SK-N-MC (cell line): Measurements from ENCODE around the gene COA7.
A peak's percentile ranks its signal among the peaks of the same experiment; 100 is the strongest.
"Not testable (repeated sequence)": the region's sequence is repeated elsewhere in the genome, so short reads cannot be mapped to it uniquely, and the experiment has no call there.

ENCODE experiments used
- DNase-seq: peaks from one replicate; pipeline ENCODE4 v3.0.0-alpha.2; 2011; ENCODE audit warnings: low read depth, low spot score
- H3K27ac ChIP-seq: fragments of 200-600 bp; sonication (generic); 2 replicates; pipeline ENCODE4 v1.5.1; 2016; ENCODE audit warnings: mixed run types
- H3K36me3 ChIP-seq: fragments of 200-600 bp; sonication (generic); 2 replicates; pipeline ENCODE4 v1.6.1; 2017; ENCODE audit warnings: antibody characterized with exemption, low read length, mixed read lengths; ENCODE audit not compliant: insufficient read depth
- H3K4me3 ChIP-seq: fragments of 200-600 bp; sonication (generic); 2 replicates; pipeline ENCODE4 v1.5.1; 2016
- H3K9ac ChIP-seq: fragments of 200-600 bp; sonication (generic); 2 replicates; pipeline ENCODE4 v1.8.0; 2017; ENCODE audit warnings: mixed run types, mixed read lengths; ENCODE audit not compliant: insufficient read length
- H3K9me3 ChIP-seq: fragments of 200-600 bp; sonication (generic); 2 replicates; pipeline ENCODE4 v1.6.1; 2017; ENCODE audit warnings: low read depth, mild to moderate bottlenecking, antibody characterized with exemption, low read length, moderate library complexity, mixed read lengths
- EZH2 ChIP-seq: fragments of 200-600 bp; sonication (generic); IDR thresholded peaks from one replicate; pipeline ENCODE4 v1.6.1; 2017; ENCODE audit warnings: antibody characterized with exemption
- FOXP2 ChIP-seq: optimal IDR thresholded peaks from 2 replicates; pipeline ENCODE3; 2011; ENCODE audit warnings: mild to moderate bottlenecking, moderate library complexity; ENCODE audit not compliant: insufficient read depth; ENCODE audit errors: extremely low read length, control extremely low read depth
- POLR2AphosphoS5 ChIP-seq: IDR thresholded peaks from 2 replicates; pipeline ENCODE4 v1.6.1; 2012; ENCODE audit warnings: mild to moderate bottlenecking, low read depth, low read length, borderline replicate concordance

The COA7 gene

GRCh38 chr1:52692697-52693096, 5.5 kb downstream of the COA7 start:
- Histone ChIP-seq H3K36me3 (peaks cover 43% of the 10 kb centered on the region), H3K9me3 (no peaks in the 10 kb centered on the region), H3K9ac (no peak overlapping the region), H3K4me3 (no peak overlapping the region), H3K27ac (no peak overlapping the region)
- no peak for TF ChIP-seq POLR2AphosphoS5
- TF ChIP-seq EZH2, result no peak
- TF ChIP-seq FOXP2, result no peak
- DNase-seq, result no peak

- no peak for TF ChIP-seq POLR2AphosphoS5
- TF ChIP-seq FOXP2, result no peak
- no peak for TF ChIP-seq EZH2
- Histone ChIP-seq H3K27ac (no peak overlapping the region), H3K9ac (no peak overlapping the region), H3K4me3 (no peak overlapping the region), H3K36me3 (peaks cover 51% of the 10 kb centered on the region), H3K9me3 (no peaks in the 10 kb centered on the region)
- no peak for DNase-seq
Measured at GRCh38 chr1:52691821-52692220, 6.3 kb downstream of the COA7 start.

GRCh38 chr1:52686830-52687229, 11.3 kb downstream of the COA7 start:
- H3K36me3 ChIP-seq, result peaks cover 47% of the 10 kb centered on the region
- H3K9me3 ChIP-seq, result no peaks in the 10 kb centered on the region
- H3K9ac ChIP-seq, result no peak overlapping the region
- no peak overlapping the region for H3K4me3 ChIP-seq
- no peak for DNase-seq
- TF ChIP-seq EZH2, result no peak
- no peak for TF ChIP-seq POLR2AphosphoS5
- TF ChIP-seq FOXP2, result no peak
- peak overlapping the region; percentile 25; the same call in 1 of the 2 replicates for H3K27ac ChIP-seq

GRCh38 chr1:52686261-52686751, 11.8 kb downstream of the COA7 start:
- H3K36me3 ChIP-seq, result peaks cover 43% of the 10 kb centered on the region
- H3K27ac ChIP-seq, DNase-seq, H3K9ac ChIP-seq, H3K9me3 ChIP-seq, H3K4me3 ChIP-seq: not testable (repeated sequence)

- H3K9ac ChIP-seq, result no peak overlapping the region
- no peak overlapping the region for H3K4me3 ChIP-seq
- H3K36me3 ChIP-seq, result peaks cover 29% of the 10 kb centered on the region
- no peaks in the 10 kb centered on the region for H3K9me3 ChIP-seq
- H3K27ac ChIP-seq, result no peak overlapping the region
- no peak for DNase-seq
- TF ChIP-seq EZH2, result no peak
- no peak for TF ChIP-seq POLR2AphosphoS5
- TF ChIP-seq FOXP2, result no peak
Measured at GRCh38 chr1:52684545-52684944, 13.6 kb downstream of the COA7 start.

GRCh38 chr1:52683367-52683940, 14.7 kb downstream of the COA7 start:
- DNase-seq, result no peak
- TF ChIP-seq EZH2 (no peak), FOXP2 (no peak), POLR2AphosphoS5 (no peak)
- Histone ChIP-seq H3K27ac (no peak overlapping the region), H3K9me3 (no peaks in the 10 kb centered on the region), H3K9ac (no peak overlapping the region), H3K4me3 (no peak overlapping the region), H3K36me3 (peaks cover 26% of the 10 kb centered on the region)

- Histone ChIP-seq H3K4me3 (no peak overlapping the region), H3K27ac (no peak overlapping the region), H3K9me3 (no peaks in the 10 kb centered on the region), H3K36me3 (peaks cover 5% of the 10 kb centered on the region; the same call in 1 of the 2 replicates), H3K9ac (no peak overlapping the region)
- no peak for DNase-seq
- no peak for TF ChIP-seq EZH2
- no peak for TF ChIP-seq FOXP2
- TF ChIP-seq POLR2AphosphoS5, result no peak
Measured at GRCh38 chr1:52681136-52681535, 17.0 kb downstream of the COA7 start.

GRCh38 chr1:52680353-52680752, 17.8 kb downstream of the COA7 start:
- Histone ChIP-seq H3K9ac (no peak overlapping the region), H3K36me3 (peaks cover 3% of the 10 kb centered on the region; the same call in 1 of the 2 replicates), H3K27ac (no peak overlapping the region), H3K9me3 (no peaks in the 10 kb centered on the region), H3K4me3 (no peak overlapping the region)
- DNase-seq, result no peak
- TF ChIP-seq POLR2AphosphoS5 (no peak), FOXP2 (no peak), EZH2 (no peak)

- no peak overlapping the region for H3K27ac ChIP-seq
- H3K9me3 ChIP-seq, result no peaks in the 10 kb centered on the region
- no peaks in the 10 kb centered on the region for H3K36me3 ChIP-seq
- H3K4me3 ChIP-seq, result no peak overlapping the region
- no peak for DNase-seq
- H3K9ac ChIP-seq, result no peak overlapping the region
- TF ChIP-seq EZH2 (no peak), POLR2AphosphoS5 (no peak), FOXP2 (no peak)
Measured at GRCh38 chr1:52679498-52679897, 18.6 kb downstream of the COA7 start.
